ENCODE measurements around the gene C12orf76.
"Not testable (repeated sequence)": the region's sequence is repeated elsewhere in the genome, so short reads cannot be mapped to it uniquely, and the experiment has no call there.

The C12orf76 gene

GRCh38 chr12:110048242-110049027 is at the start of gene C12orf76:
Gene C12orf76 (minus strand): TSS chr12:110048522. CDS start chr12:110048495, 27 bp downstream.
- DNase-seq, result peak; percentile 92 to 93

- DNase-seq, result no peak
Observed at GRCh38 chr12:110093631-110094311, 45.4 kb upstream of the C12orf76 start.

- DNase-seq, result no peak
Observed at GRCh38 chr12:110091136-110091711, 42.9 kb upstream of the C12orf76 start.

GRCh38 chr12:110090266-110091135 is 42.2 kb upstream of the C12orf76 start:
- DNase-seq, result no peak

- DNase-seq, result no peak
Observed at GRCh38 chr12:110088936-110089335, 40.6 kb upstream of the C12orf76 start.

GRCh38 chr12:110088216-110088615 is 39.9 kb upstream of the C12orf76 start:
- DNase-seq, result not testable (repeated sequence)

- DNase-seq, result no peak
Observed at GRCh38 chr12:110084314-110085015, 36.1 kb upstream of the C12orf76 start.

- no peak for DNase-seq
Observed at GRCh38 chr12:110080410-110080809, 32.1 kb upstream of the C12orf76 start.

- peak; percentile 86 to 90 for DNase-seq
Observed at GRCh38 chr12:110079477-110080400, 31.4 kb upstream of the C12orf76 start.

- no peak for DNase-seq
Observed at GRCh38 chr12:110077800-110078199, 29.5 kb upstream of the C12orf76 start.

- DNase-seq, result no peak
Observed at GRCh38 chr12:110075880-110076279, 27.6 kb upstream of the C12orf76 start.

- no peak for DNase-seq
Observed at GRCh38 chr12:110074089-110074488, 25.8 kb upstream of the C12orf76 start.

- DNase-seq, result peak in 1 of 2 donors; percentile 14
Observed at GRCh38 chr12:110073049-110073831, 24.9 kb upstream of the C12orf76 start.

- not testable (repeated sequence) for DNase-seq
Observed at GRCh38 chr12:110072636-110073035, 24.3 kb upstream of the C12orf76 start.

GRCh38 chr12:110071967-110072366 is 23.6 kb upstream of the C12orf76 start:
- DNase-seq, result no peak

GRCh38 chr12:110071504-110071903 is 23.2 kb upstream of the C12orf76 start:
- no peak for DNase-seq

- no peak for DNase-seq
Observed at GRCh38 chr12:110068654-110069053, 20.3 kb upstream of the C12orf76 start.

GRCh38 chr12:110068115-110068514 is 19.8 kb upstream of the C12orf76 start:
- DNase-seq, result not testable (repeated sequence)

- DNase-seq, result no peak
Observed at GRCh38 chr12:110067531-110067930, 19.2 kb upstream of the C12orf76 start.

- DNase-seq, result no peak
Observed at GRCh38 chr12:110065540-110065939, 17.2 kb upstream of the C12orf76 start.

Data from CD4-positive, alpha-beta T cell treated with Interleukin-1 beta for 1 hour (primary cell).